RWPE2 (cell line): ENCODE data around the gene OR2AE1.
"Not testable (repeated sequence)": the region's sequence is repeated elsewhere in the genome, so short reads cannot be mapped to it uniquely, and the experiment has no call there.

Experiments used
- ATAC-seq: fragments of 200-7000 bp; cut with Tn5 transposase; 3 replicates; pipeline ENCODE4 v1.9.1; 2021; ENCODE audit warnings: low read depth
- DNase-seq: peaks from one replicate; pipeline ENCODE4 v3.0.0-alpha.2; 2020; ENCODE audit warnings: low spot score
- H3K27ac ChIP-seq: fragments of 450-650 bp; 2 replicates; pipeline ENCODE4 v1.5.1; 2017; ENCODE audit warnings: mild to moderate bottlenecking; ENCODE audit not compliant: poor library complexity, severe bottlenecking
- H3K27me3 ChIP-seq: fragments of 250-450 bp; sonication (Bioruptor Pico); 2 replicates; pipeline ENCODE4 v1.5.1; 2021; ENCODE audit warnings: mild to moderate bottlenecking, moderate library complexity; ENCODE audit not compliant: insufficient read depth, poor library complexity, severe bottlenecking
- H3K36me3 ChIP-seq: fragments of 250-450 bp; sonication (Bioruptor Pico); 2 replicates; pipeline ENCODE4 v1.5.1; 2020; ENCODE audit warnings: low read depth, mild to moderate bottlenecking, moderate library complexity
- H3K4me1 ChIP-seq: fragments of 250-450 bp; sonication (Bioruptor Pico); 2 replicates; pipeline ENCODE4 v1.5.1; 2021; ENCODE audit warnings: mild to moderate bottlenecking, moderate library complexity; ENCODE audit not compliant: insufficient read depth, poor library complexity, severe bottlenecking
- H3K4me3 ChIP-seq: fragments of 250-450 bp; sonication (Bioruptor Pico); 2 replicates; pipeline ENCODE4 v1.5.1; 2021; ENCODE audit warnings: mild to moderate bottlenecking, moderate library complexity; ENCODE audit not compliant: severe bottlenecking
- H3K9me3 ChIP-seq: fragments of 250-450 bp; sonication (Bioruptor Pico); 2 replicates; pipeline ENCODE4 v1.5.1; 2021; ENCODE audit warnings: mild to moderate bottlenecking, moderate library complexity; ENCODE audit not compliant: severe bottlenecking
- TF ChIP-seq, protein P1 (sequence below): fragments of 450-650 bp; IDR thresholded peaks from one replicate; pipeline ENCODE4 v1.5.1; 2017; ENCODE audit warnings: mild to moderate bottlenecking, moderate library complexity; ENCODE audit not compliant: poor library complexity, severe bottlenecking

OR2AE1 gene

DNA sequence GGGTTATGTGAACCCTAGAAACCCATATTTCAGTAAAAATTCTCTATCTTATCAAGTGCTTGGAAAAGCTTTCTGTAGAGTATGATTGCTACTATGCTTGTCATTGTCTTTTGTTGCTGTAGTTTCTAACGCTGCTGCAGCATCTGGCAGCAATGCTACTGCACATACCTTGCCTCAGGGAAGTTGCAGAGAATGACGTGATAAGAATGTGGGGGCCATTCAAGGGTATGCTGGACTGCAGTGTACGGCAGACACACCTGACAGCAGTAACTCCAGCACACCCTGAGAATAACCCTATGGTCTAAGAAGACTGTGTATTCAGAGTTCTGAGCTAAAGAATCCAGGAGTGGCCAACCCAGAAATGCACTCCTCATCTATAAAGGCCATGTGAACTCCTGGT lies 22.0 kb upstream of the OR2AE1 start:
- no peak for DNase-seq
- Histone ChIP-seq H3K36me3 (peaks cover 40% of the 10 kb centered on the region), H3K4me1 (no peaks in the 10 kb centered on the region), H3K27ac (no peak overlapping the region), H3K27me3 (no peaks in the 10 kb centered on the region), H3K9me3 (no peaks in the 10 kb centered on the region), H3K4me3 (no peak overlapping the region)
- ATAC-seq: peak; percentile 21; the same call in 1 of the 3 replicates
- TF ChIP-seq, protein P1, sequence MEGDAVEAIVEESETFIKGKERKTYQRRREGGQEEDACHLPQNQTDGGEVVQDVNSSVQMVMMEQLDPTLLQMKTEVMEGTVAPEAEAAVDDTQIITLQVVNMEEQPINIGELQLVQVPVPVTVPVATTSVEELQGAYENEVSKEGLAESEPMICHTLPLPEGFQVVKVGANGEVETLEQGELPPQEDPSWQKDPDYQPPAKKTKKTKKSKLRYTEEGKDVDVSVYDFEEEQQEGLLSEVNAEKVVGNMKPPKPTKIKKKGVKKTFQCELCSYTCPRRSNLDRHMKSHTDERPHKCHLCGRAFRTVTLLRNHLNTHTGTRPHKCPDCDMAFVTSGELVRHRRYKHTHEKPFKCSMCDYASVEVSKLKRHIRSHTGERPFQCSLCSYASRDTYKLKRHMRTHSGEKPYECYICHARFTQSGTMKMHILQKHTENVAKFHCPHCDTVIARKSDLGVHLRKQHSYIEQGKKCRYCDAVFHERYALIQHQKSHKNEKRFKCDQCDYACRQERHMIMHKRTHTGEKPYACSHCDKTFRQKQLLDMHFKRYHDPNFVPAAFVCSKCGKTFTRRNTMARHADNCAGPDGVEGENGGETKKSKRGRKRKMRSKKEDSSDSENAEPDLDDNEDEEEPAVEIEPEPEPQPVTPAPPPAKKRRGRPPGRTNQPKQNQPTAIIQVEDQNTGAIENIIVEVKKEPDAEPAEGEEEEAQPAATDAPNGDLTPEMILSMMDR: no peak

DNA sequence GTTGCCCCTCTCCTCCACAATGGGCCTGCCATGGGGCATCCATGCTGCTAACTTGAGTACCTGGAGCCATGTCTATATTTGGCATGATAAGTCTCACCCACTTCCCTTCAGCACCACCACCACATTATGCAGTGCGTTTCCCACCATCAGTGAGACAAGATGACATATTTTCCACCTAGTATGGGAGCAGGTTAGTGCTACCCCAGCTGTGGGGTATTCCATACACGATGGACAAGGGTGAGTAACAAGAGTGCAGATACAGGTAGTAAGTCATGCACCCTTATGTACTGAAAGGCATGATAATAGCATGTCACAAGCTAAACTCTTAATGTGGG lies 21.2 kb upstream of the OR2AE1 start:
- Histone ChIP-seq H3K9me3 (no peaks in the 10 kb centered on the region), H3K4me3 (no peak overlapping the region), H3K4me1 (no peaks in the 10 kb centered on the region), H3K27ac (no peak overlapping the region), H3K36me3 (peaks cover 31% of the 10 kb centered on the region), H3K27me3 (no peaks in the 10 kb centered on the region)
- TF ChIP-seq, protein P1: no peak
- ATAC-seq (no peak), DNase-seq (no peak)

DNA sequence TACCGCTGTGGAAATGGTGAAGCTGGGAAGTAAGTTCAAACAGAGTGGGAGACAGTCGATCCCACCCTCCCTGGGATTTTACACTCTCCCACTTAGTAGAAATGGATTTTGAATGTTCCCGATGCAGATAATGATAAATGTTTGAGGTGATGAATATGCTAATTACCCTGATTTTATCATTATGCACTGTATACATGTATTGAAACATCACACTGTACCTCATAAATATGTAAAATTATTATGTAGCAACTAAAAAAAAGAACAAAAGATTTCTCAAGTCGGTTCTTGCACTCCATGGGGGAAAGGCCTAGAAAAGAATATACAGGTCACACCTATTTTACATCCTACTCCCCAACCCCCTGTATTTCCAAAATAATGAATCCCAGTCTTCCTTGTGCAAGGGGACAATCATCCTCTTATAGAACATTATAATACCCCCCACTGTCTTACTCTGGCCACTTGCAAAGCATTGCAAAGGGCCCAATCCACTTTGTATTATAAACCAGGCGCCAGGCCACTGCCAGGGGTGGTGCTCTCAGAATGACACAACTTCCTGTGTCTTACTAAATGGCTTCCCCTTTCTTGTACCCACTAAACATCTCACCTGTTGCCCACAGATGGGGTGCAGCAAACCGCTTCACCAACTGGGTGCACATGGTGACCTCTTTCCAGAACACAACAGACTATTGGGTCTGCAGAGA lies 20.6 kb upstream of the OR2AE1 start:
- ATAC-seq (no peak), DNase-seq (no peak)
- Histone ChIP-seq H3K4me3 (no peak overlapping the region), H3K27me3 (no peaks in the 10 kb centered on the region), H3K4me1 (no peaks in the 10 kb centered on the region), H3K36me3 (peaks cover 26% of the 10 kb centered on the region), H3K27ac (no peak overlapping the region), H3K9me3 (no peaks in the 10 kb centered on the region)
- TF ChIP-seq, protein P1: no peak

DNA sequence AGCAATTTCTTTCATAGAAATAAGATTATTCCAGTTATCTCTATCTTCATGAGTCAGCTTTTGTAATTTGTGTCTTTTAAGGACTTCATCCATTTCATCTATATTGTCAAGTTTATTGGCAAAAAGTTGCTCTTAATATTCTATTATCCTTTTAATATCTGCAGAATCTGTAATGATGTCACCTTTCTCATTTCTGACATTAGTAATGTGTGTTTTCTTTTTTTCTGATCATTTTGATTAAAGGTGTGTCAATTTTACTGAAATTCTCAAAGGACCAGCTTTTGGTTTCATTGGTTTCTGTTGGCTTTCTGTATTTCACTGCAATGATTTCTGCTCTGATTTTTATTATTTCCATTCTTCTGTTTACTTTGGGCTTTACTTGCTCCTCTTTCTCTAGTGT lies 17.9 kb upstream of the OR2AE1 start:
- Histone ChIP-seq H3K27ac (no peak overlapping the region), H3K4me3 (no peak overlapping the region), H3K4me1 (no peaks in the 10 kb centered on the region), H3K9me3 (no peaks in the 10 kb centered on the region), H3K36me3 (no peaks in the 10 kb centered on the region), H3K27me3 (no peaks in the 10 kb centered on the region)
- ATAC-seq: no peak
- TF ChIP-seq, protein P1: no peak
- DNase-seq: no peak

DNA sequence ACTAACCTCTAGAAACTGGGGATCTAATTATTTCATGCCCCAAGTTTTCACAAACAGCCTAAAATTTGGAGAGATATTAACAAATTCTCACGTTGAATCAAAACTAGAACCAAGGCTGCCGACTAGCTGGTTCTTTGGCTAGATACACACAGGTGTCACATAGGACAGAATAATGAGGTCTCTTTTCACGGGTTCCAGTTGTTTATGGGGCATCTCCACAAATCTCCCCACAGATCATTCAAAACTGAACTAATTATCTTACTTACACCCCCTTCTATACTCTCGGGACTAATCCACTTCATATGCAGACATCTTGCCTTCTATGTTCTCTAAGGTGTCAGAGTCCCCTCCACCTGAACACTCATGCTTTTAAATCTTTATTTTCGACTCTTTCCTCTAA lies 16.4 kb upstream of the OR2AE1 start:
- Histone ChIP-seq H3K4me1 (no peaks in the 10 kb centered on the region), H3K27me3 (no peaks in the 10 kb centered on the region), H3K9me3 (no peaks in the 10 kb centered on the region), H3K36me3 (no peaks in the 10 kb centered on the region), H3K4me3 (no peak overlapping the region), H3K27ac (no peak overlapping the region)
- ATAC-seq (no peak), DNase-seq (no peak)
- TF ChIP-seq, protein P1: no peak

DNA sequence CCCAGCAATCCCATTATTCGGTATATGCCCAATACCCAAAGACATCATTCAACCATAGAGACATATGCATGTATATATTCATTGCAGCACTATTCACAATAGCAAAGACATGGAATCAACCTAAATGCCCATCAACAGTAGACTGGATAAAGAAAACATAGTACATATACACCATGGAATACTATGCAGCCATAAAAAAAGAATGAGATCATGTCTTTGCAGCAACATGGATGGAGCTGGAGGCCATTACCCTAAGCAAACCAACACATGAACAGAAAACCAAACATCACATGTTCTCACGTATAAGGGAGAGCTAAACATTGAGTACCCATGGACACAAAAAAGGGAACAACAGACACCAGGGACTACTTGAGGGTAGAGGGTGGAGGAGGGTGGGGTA lies 13.5 kb upstream of the OR2AE1 start:
- not testable (repeated sequence) for ATAC-seq, H3K4me3 ChIP-seq, H3K27ac ChIP-seq, DNase-seq, H3K27me3 ChIP-seq, H3K4me1 ChIP-seq, H3K9me3 ChIP-seq, H3K36me3 ChIP-seq

DNA sequence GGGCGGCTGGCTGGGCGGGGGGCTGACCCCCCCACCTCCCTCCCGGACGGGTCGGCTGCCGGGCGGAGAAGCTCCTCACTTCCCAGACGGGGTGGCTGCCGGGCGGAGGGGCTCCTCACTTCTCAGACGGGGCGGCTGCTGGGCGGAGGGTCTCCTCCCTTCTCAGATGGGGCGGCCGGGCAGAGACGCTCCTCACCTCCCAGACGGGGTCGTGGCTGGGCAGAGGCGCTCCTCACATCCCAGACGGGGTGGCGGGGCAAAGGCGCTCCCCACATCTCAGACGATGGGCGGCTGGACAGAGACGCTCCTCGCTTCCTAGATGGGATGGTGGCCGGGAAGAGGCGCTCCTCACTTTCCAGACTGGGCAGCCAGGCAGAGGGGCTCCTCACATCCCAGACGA lies 11.5 kb upstream of the OR2AE1 start:
- H3K36me3 ChIP-seq, H3K4me3 ChIP-seq, H3K9me3 ChIP-seq, H3K27ac ChIP-seq, H3K27me3 ChIP-seq, H3K4me1 ChIP-seq, ATAC-seq, DNase-seq: not testable (repeated sequence)
